HepG2 (cell line): ENCODE data around the gene FASTKD1. TPM values are rescaled to one million over a fixed set of nuclear protein-coding genes. Genes with fewer than 3 reads are reported as not detected.

ENCODE experiments used
- ATF6 ChIP-seq: sonication (generic); formaldehyde crosslinking; conservative IDR thresholded peaks from 2 replicates; pipeline ENCODE4 v1.4.0; 2020; ENCODE audit warnings: missing genetic modification reagents
- CBX5 ChIP-seq: sonication (generic); formaldehyde crosslinking; IDR thresholded peaks from 2 replicates; pipeline ENCODE4 v1.4.0; 2020; ENCODE audit warnings: missing genetic modification reagents, borderline replicate concordance
- ETV5 ChIP-seq: IDR thresholded peaks from 2 replicates; pipeline ENCODE4 v1.6.1; 2018; ENCODE audit warnings: missing biosample characterization, missing genetic modification reagents, inconsistent platforms, borderline replicate concordance
- GTF3A ChIP-seq: sonication (generic); formaldehyde crosslinking; conservative IDR thresholded peaks from 2 replicates; pipeline ENCODE4 v1.4.0; 2020; ENCODE audit warnings: mild to moderate bottlenecking, missing genetic modification reagents
- HNRNPUL1 ChIP-seq: fragments of 200-400 bp; formaldehyde crosslinking; IDR thresholded peaks from 2 replicates; pipeline ENCODE4 v1.6.1; 2017; ENCODE audit warnings: low read depth, mild to moderate bottlenecking, low read length, moderate library complexity
- KAT8 ChIP-seq: IDR thresholded peaks from 2 replicates; pipeline ENCODE4 v1.6.1; 2016; ENCODE audit warnings: missing genetic modification reagents, missing compliant biosample characterization
- KDM4B ChIP-seq: sonication (generic); formaldehyde crosslinking; IDR thresholded peaks from 2 replicates; pipeline ENCODE4 v1.4.0; 2020; ENCODE audit warnings: missing genetic modification reagents
- MEIS1 ChIP-seq: sonication (generic); formaldehyde crosslinking; IDR thresholded peaks from 2 replicates; pipeline ENCODE4 v1.9.0; 2021; ENCODE audit warnings: mild to moderate bottlenecking, missing genetic modification reagents, moderate library complexity, borderline replicate concordance
- MNT ChIP-seq: fragments of 450-650 bp; IDR thresholded peaks from 2 replicates; pipeline ENCODE4 v1.6.1; 2016
- MYNN ChIP-seq: sonication (generic); formaldehyde crosslinking; IDR thresholded peaks from 2 replicates; pipeline ENCODE4 v1.4.0; 2020; ENCODE audit warnings: mild to moderate bottlenecking, low read depth, missing genetic modification reagents
- NCOA1 ChIP-seq: sonication (generic); formaldehyde crosslinking; IDR thresholded peaks from 2 replicates; pipeline ENCODE4 v1.9.0; 2021; ENCODE audit warnings: missing genetic modification reagents
- POGZ ChIP-seq: sonication (generic); formaldehyde crosslinking; IDR thresholded peaks from 2 replicates; pipeline ENCODE4 v1.4.0; 2020; ENCODE audit warnings: mild to moderate bottlenecking, missing genetic modification reagents
- RORA ChIP-seq: sonication (generic); formaldehyde crosslinking; IDR thresholded peaks from 2 replicates; pipeline ENCODE4 v1.5.0; 2020; ENCODE audit warnings: mild to moderate bottlenecking, missing genetic modification reagents, moderate library complexity
- SAP130 ChIP-seq: IDR thresholded peaks from 2 replicates; pipeline ENCODE4 v1.6.1; 2016; ENCODE audit warnings: low read depth
- SP140L ChIP-seq: sonication (generic); formaldehyde crosslinking; IDR thresholded peaks from 2 replicates; pipeline ENCODE4 v1.4.0; 2020; ENCODE audit warnings: missing genetic modification reagents, borderline replicate concordance
- ZFX ChIP-seq: sonication (generic); formaldehyde crosslinking; IDR thresholded peaks from 2 replicates; pipeline ENCODE4 v1.4.0; 2020; ENCODE audit warnings: mild to moderate bottlenecking, low read depth, missing genetic modification reagents, moderate library complexity
- ZNF143 ChIP-seq: sonication (generic); formaldehyde crosslinking; IDR thresholded peaks from 2 replicates; pipeline ENCODE4 v1.4.0; 2020; ENCODE audit warnings: missing genetic modification reagents
- ZNF333 ChIP-seq: sonication (generic); formaldehyde crosslinking; IDR thresholded peaks from 2 replicates; pipeline ENCODE4 v1.4.0; 2020; ENCODE audit warnings: mild to moderate bottlenecking, missing genetic modification reagents, borderline replicate concordance
- ZNF720 ChIP-seq: sonication (generic); formaldehyde crosslinking; IDR thresholded peaks from 2 replicates; pipeline ENCODE4 v1.4.0; 2020; ENCODE audit warnings: missing genetic modification reagents
- ZUFSP ChIP-seq: sonication (generic); formaldehyde crosslinking; IDR thresholded peaks from 2 replicates; pipeline ENCODE4 v1.9.0; 2021; ENCODE audit warnings: missing genetic modification reagents, mild to moderate bottlenecking, borderline replicate concordance
- polyA plus RNA-seq, 8 experiments: library from polyadenylated mRNA; depleted of rRNA in 3 of 8; stranded (reverse) in 7 of 8; unstranded in 1 of 8; fragments of >200 nt; fragmentation: Illumina TruSeq in 4 of 8; extraction: Trizol in 4 of 8; gene quantifications; 2 replicates each; pipeline versions ENCODE4 v1.2.1 to v1.2.3, GENCODE V29; 2011 to 2016; ENCODE audit warnings: low read depth in 4 of 8, missing spikeins in 1 of 8, mixed read lengths in 1 of 8; ENCODE audit not compliant: insufficient read depth in 1 of 8
- total RNA-seq, 5 experiments: library from RNA; depleted of rRNA; stranded (reverse); fragments of >200 nt; fragmentation: Illumina TruSeq; extraction: Trizol; gene quantifications; 2 replicates each; pipeline ENCODE4 v1.2.3, GENCODE V29; 2016; ENCODE audit warnings: low read depth in 1 of 5
- TF ChIP-seq, protein P1 (sequence below): sonication (generic); formaldehyde crosslinking; conservative IDR thresholded peaks from 2 replicates; pipeline ENCODE4 v1.5.0; 2020; ENCODE audit warnings: missing genetic modification reagents

Gene FASTKD1
- total and polyA plus RNA-seq, 2 of the 13 experiments (the other 11 are each of a cell fraction or from before 2014, with no cell fraction given), result 35.0 to 38.0 TPM

DNA sequence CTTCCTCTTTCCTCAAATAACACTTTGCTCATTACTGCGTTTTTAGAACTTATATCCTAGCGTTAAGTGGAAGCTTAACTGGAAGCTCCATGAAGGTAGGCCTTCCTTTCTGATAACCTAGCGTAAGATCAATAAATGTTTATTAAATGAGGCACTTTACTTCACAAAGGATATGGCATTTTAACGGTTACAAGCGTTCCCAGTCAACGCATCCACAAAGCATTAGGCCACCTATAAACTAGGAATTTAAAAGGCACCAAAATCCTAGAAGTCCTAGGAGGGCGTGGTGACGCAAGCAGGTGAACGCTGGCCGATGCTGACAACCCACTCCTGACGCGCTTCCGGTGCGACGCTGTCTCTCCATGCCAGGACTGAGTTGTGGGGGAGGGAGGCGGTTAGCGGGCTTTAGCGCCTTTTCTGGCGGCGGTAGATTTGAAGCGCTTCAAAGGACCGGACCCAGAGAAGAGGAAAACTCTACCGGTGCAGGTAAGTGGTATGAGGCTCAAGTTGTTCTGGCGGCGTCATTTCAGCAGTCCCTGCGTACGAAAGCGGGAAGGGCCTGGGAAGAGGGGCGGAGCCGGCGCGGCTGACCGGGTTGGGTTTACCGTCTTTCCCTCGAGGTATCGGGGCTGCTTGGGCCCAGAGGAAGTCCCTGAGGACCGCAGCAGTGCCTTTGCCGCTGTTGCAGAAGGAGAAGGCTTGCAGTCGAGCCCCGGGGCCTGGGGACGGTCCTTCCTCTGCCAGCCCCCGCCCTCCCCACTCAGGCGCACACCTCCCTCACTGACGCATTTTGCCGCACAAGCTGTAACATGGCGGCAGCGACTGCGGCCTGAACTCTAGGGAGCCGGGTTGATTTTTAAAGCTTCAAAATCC lies 10.6 kb upstream of the FASTKD1 start, which contains the start of gene PPIG (continued):
- TF ChIP-seq SAP130 (CRISPR knock-in tag) (peak; percentile 97), ZFX (CRISPR knock-in tag) (peak; percentile 98), POGZ (CRISPR knock-in tag) (peak; percentile 100), MYNN (CRISPR knock-in tag) (no peak; the same call in 1 of the 2 replicates), ATF6 (CRISPR knock-in tag) (peak; percentile 78; the same call in 1 of the 2 replicates), KDM4B (peak; percentile 62; the same call in 1 of the 2 replicates), HNRNPUL1 (no peak), ZNF720 (CRISPR knock-in tag) (no peak), MEIS1 (CRISPR knock-in tag) (peak; percentile 87; the same call in 1 of the 2 replicates), RORA (no peak), SP140L (CRISPR knock-in tag) (peak; percentile 94; the same call in 1 of the 2 replicates), KAT8 (CRISPR knock-in tag) (peak; percentile 100), CBX5 (peak; percentile 94; the same call in 1 of the 2 replicates), ZNF143 (peak; percentile 85), ZNF333 (CRISPR knock-in tag) (peak; percentile 93; the same call in 1 of the 2 replicates), MNT (0 out of 2 replicates have a peak, but pooled peaks have one; percentile 25), ETV5 (CRISPR knock-in tag) (peak; percentile 82), NCOA1 (CRISPR knock-in tag) (no peak), GTF3A (CRISPR knock-in tag) (peak; percentile 79; the same call in 1 of the 2 replicates), ZUFSP (no peak)
- TF ChIP-seq, protein P1, sequence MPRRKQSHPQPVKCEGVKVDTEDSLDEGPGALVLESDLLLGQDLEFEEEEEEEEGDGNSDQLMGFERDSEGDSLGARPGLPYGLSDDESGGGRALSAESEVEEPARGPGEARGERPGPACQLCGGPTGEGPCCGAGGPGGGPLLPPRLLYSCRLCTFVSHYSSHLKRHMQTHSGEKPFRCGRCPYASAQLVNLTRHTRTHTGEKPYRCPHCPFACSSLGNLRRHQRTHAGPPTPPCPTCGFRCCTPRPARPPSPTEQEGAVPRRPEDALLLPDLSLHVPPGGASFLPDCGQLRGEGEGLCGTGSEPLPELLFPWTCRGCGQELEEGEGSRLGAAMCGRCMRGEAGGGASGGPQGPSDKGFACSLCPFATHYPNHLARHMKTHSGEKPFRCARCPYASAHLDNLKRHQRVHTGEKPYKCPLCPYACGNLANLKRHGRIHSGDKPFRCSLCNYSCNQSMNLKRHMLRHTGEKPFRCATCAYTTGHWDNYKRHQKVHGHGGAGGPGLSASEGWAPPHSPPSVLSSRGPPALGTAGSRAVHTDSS (CRISPR knock-in tag), result no peak
